Panc1 (cell line): ENCODE measurements around the gene ERN1. TPM values are rescaled to one million over a fixed set of nuclear protein-coding genes. Genes with fewer than 3 reads are reported as not detected.
A peak's percentile ranks its signal among the peaks of the same experiment; 100 is the strongest.

Experiments
- ATAC-seq: fragments of 200-7000 bp; cut with Tn5 transposase; 2 replicates; pipeline ENCODE4 v1.9.1; 2020; ENCODE audit warnings: mild to moderate bottlenecking, moderate library complexity
- BruUV-seq: library from RNA; stranded (reverse); fragments of 400-500 nt; replicated peaks from 2 replicates; lab custom pipeline; 2021; lab: Mats Ljungman, UMichigan
- CTCF ChIA-PET: fragments of 300-600 bp; sonication (Branson Sonifier 250); formaldehyde crosslinking; loops from one replicate; lab custom pipeline; 2022; ENCODE audit warnings: antibody characterized with exemption; lab: Charles Lee
- POLR2A ChIA-PET: fragments of 300-600 bp; sonication (Branson Sonifier 250); formaldehyde crosslinking; loops from one replicate; lab custom pipeline; 2022; ENCODE audit warnings: antibody characterized with exemption; lab: Charles Lee
- DNase-seq: peaks from one replicate; pipeline ENCODE4 v3.0.0-alpha.2; 2010; ENCODE audit warnings: low read depth, low spot score
- H3K27ac ChIP-seq: 2 replicates; pipeline ENCODE4 v1.5.1; 2011; ENCODE audit warnings: mild to moderate bottlenecking, low read length, inconsistent platforms
- H3K27me3 ChIP-seq: fragments of 200-500 bp; sonication (Bioruptor generic); 2 replicates; pipeline ENCODE4 v1.6.0; 2014; ENCODE audit warnings: low read length, inconsistent platforms; ENCODE audit not compliant: control insufficient read depth, insufficient read depth
- H3K36me3 ChIP-seq: fragments of 200-500 bp; sonication (Bioruptor generic); 2 replicates; pipeline ENCODE4 v1.5.1; 2014; ENCODE audit warnings: inconsistent platforms, mild to moderate bottlenecking, low read length, moderate library complexity; ENCODE audit not compliant: control insufficient read depth, insufficient read depth
- H3K4me1 ChIP-seq: 2 replicates; pipeline ENCODE4 v1.5.1; 2011; ENCODE audit warnings: inconsistent platforms, mild to moderate bottlenecking, low read length, moderate library complexity; ENCODE audit not compliant: control insufficient read depth, insufficient read depth
- H3K4me3 ChIP-seq, 2 experiments: 2 replicates each; pipeline ENCODE4 v1.5.1; 2011 to 2012; ENCODE audit warnings: low read depth in 2 of 2, low read length in 2 of 2, mild to moderate bottlenecking in 2 of 2, inconsistent platforms in 1 of 2, moderate library complexity in 1 of 2
- H3K9me3 ChIP-seq: fragments of 200-500 bp; sonication (Bioruptor generic); 2 replicates; pipeline ENCODE4 v1.5.1; 2014; ENCODE audit warnings: low read depth, mild to moderate bottlenecking, inconsistent platforms, low read length, moderate library complexity; ENCODE audit not compliant: control insufficient read depth, insufficient read depth
- POLR2AphosphoS5 ChIP-seq: IDR thresholded peaks from 2 replicates; pipeline ENCODE4 v1.6.1; 2012; ENCODE audit warnings: mild to moderate bottlenecking, low read depth, low read length, moderate library complexity
- SIN3A ChIP-seq: IDR thresholded peaks from 2 replicates; pipeline ENCODE4 v1.6.1; 2012; ENCODE audit warnings: low read depth, mild to moderate bottlenecking, low read length, moderate library complexity, borderline replicate concordance; ENCODE audit not compliant: insufficient read depth
- TCF7L2 ChIP-seq: IDR thresholded peaks from 2 replicates; pipeline ENCODE4 v1.6.1; 2011; ENCODE audit warnings: mild to moderate bottlenecking, low read depth, low read length, inconsistent platforms
- in situ Hi-C: cut with HindIII; loops from 2 replicates; pipeline ENCODE4 v1.10.0; 2016; ENCODE audit warnings: low sequenced_read_pairs, low pct_unique_long_range_greater_than_20kb
- intact Hi-C: fragments of 100-400 bp; cut with micrococcal nuclease; formaldehyde crosslinking; loops from one replicate; pipeline ENCODE4 v1.10.0; 2022; ENCODE audit not compliant: unreplicated experiment
- total RNA-seq: library from RNA; stranded (reverse); gene quantifications from one replicate; pipeline ENCODE4 v1.2.1, GENCODE V29; 2021; ENCODE audit not compliant: unreplicated experiment
- TF ChIP-seq, protein P1 (sequence below), 2 experiments: IDR thresholded peaks; 2 replicates each; pipeline ENCODE4 v1.6.1; 2011 to 2012; ENCODE audit warnings: low read depth in 2 of 2, control low read depth in 1 of 2, low read length in 1 of 2, mild to moderate bottlenecking in 1 of 2, moderate library complexity in 1 of 2; ENCODE audit not compliant: insufficient read depth in 1 of 2
- TF ChIP-seq, protein P2 (sequence below): fragments of 450-650 bp; IDR thresholded peaks from 2 replicates; pipeline ENCODE4 v1.5.1; 2017; ENCODE audit warnings: mild to moderate bottlenecking

Gene ERN1
- total RNA-seq, 1 experiment from 2014 or later, result 12.1 TPM

- H3K4me3 ChIP-seq, result no peak overlapping the region
- no peaks in the 10 kb centered on the region for H3K27me3 ChIP-seq
- BruUV-seq, result no TSS peak
- H3K9me3 ChIP-seq, result no peaks in the 10 kb centered on the region
- ATAC-seq, result no peak
- TF ChIP-seq POLR2AphosphoS5, result no peak
- TF ChIP-seq SIN3A, result no peak
- intact Hi-C loops, result no loop called here
- ChIA-PET CTCF (interaction anchor here (0.8 kb wide), 1 partner anchor 13 kb away, joined by 3 read pairs; no protein-coding TSS in a partner anchor), POLR2A (no interaction called here)
- in situ Hi-C loops, result no loop called here
- H3K4me1 ChIP-seq, result peaks cover 28% of the 10 kb centered on the region
- no peaks in the 10 kb centered on the region for H3K36me3 ChIP-seq
- DNase-seq, result no peak
- H3K27ac ChIP-seq, result peak overlapping the region; percentile 84; the same call in 1 of the 2 replicates
Measured at GRCh38 chr17:64083563-64084085, 46.3 kb downstream of the ERN1 start.

DNA sequence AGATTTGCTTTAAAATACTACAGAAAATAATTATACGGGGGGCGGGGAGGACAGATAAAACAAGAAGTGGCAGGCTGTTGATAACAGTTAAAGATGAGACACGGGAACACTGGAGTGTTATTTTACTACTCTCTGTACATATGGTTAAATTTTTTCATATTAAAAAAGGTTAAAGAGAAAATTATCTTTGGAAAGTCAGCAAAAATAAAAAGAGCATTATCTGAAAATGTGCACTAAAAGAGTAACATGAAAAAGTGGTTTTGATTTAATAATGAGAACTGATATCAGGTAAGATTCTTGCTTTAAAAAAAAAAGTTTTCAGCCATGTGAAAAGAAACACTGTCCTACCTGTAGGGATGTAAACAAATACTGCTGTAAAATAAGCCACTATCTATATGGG, 46.9 kb downstream of the ERN1 start:
- Histone ChIP-seq H3K4me1 (peaks cover 28% of the 10 kb centered on the region), H3K9me3 (no peaks in the 10 kb centered on the region), H3K36me3 (no peaks in the 10 kb centered on the region), H3K4me3 (no peak overlapping the region), H3K27ac (peak overlapping the region; percentile 84; the same call in 1 of the 2 replicates), H3K27me3 (no peaks in the 10 kb centered on the region)
- ChIA-PET CTCF (interaction anchor here (0.8 kb wide), 1 partner anchor 13 kb away, joined by 3 read pairs; no protein-coding TSS in a partner anchor), POLR2A (no interaction called here)
- no TSS peak for BruUV-seq
- ATAC-seq (no peak), DNase-seq (no peak)
- TF ChIP-seq TCF7L2, result no peak
- TF ChIP-seq, protein P1, sequence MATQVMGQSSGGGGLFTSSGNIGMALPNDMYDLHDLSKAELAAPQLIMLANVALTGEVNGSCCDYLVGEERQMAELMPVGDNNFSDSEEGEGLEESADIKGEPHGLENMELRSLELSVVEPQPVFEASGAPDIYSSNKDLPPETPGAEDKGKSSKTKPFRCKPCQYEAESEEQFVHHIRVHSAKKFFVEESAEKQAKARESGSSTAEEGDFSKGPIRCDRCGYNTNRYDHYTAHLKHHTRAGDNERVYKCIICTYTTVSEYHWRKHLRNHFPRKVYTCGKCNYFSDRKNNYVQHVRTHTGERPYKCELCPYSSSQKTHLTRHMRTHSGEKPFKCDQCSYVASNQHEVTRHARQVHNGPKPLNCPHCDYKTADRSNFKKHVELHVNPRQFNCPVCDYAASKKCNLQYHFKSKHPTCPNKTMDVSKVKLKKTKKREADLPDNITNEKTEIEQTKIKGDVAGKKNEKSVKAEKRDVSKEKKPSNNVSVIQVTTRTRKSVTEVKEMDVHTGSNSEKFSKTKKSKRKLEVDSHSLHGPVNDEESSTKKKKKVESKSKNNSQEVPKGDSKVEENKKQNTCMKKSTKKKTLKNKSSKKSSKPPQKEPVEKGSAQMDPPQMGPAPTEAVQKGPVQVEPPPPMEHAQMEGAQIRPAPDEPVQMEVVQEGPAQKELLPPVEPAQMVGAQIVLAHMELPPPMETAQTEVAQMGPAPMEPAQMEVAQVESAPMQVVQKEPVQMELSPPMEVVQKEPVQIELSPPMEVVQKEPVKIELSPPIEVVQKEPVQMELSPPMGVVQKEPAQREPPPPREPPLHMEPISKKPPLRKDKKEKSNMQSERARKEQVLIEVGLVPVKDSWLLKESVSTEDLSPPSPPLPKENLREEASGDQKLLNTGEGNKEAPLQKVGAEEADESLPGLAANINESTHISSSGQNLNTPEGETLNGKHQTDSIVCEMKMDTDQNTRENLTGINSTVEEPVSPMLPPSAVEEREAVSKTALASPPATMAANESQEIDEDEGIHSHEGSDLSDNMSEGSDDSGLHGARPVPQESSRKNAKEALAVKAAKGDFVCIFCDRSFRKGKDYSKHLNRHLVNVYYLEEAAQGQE (IDR thresholded peaks at IDR 0.05; ENCODE audit: insufficient read depth in 1 of 2, low read depth in 2 of 2, low read length in 1 of 2), result no peak
- TF ChIP-seq, protein P2, sequence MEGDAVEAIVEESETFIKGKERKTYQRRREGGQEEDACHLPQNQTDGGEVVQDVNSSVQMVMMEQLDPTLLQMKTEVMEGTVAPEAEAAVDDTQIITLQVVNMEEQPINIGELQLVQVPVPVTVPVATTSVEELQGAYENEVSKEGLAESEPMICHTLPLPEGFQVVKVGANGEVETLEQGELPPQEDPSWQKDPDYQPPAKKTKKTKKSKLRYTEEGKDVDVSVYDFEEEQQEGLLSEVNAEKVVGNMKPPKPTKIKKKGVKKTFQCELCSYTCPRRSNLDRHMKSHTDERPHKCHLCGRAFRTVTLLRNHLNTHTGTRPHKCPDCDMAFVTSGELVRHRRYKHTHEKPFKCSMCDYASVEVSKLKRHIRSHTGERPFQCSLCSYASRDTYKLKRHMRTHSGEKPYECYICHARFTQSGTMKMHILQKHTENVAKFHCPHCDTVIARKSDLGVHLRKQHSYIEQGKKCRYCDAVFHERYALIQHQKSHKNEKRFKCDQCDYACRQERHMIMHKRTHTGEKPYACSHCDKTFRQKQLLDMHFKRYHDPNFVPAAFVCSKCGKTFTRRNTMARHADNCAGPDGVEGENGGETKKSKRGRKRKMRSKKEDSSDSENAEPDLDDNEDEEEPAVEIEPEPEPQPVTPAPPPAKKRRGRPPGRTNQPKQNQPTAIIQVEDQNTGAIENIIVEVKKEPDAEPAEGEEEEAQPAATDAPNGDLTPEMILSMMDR, result no peak
- TF ChIP-seq SIN3A, result no peak
- TF ChIP-seq POLR2AphosphoS5, result no peak
- intact Hi-C loops, result no loop called here
- in situ Hi-C loops, result no loop called here
